ENCODE measurements around the gene JPH3. TPM values are rescaled to one million over a fixed set of nuclear protein-coding genes. Genes with fewer than 3 reads are reported as not detected.

JPH3 gene
- total RNA-seq, 2 experiments from 2014 or later: not detected

GRCh38 chr16:87562201-87562600 is 40.1 kb upstream of the JPH3 start:
- Mint-ChIP-seq H3K36me3 (ENCODE audit: low read depth) (no peaks in the 10 kb centered on the region), H3K9me3 (no peaks in the 10 kb centered on the region), H3K4me3 (no peak overlapping the region), H3K4me1 (ENCODE audit: low read depth) (no peaks in the 10 kb centered on the region), H3K27me3 (peaks cover 14% of the 10 kb centered on the region), H3K27ac (no peak overlapping the region)
- TF ChIP-seq CTCF (IDR thresholded peaks at IDR 0.05): no peak
- intact Hi-C loops (cut with DNase I, micrococcal nuclease): no loop called here
- ChIA-PET CTCF (no interaction called here), POLR2A (no interaction called here)
- Histone ChIP-seq H3K9me3 (ENCODE audit: control insufficient read depth in 1 of 2, insufficient read depth in 1 of 2, low read length in 2 of 2) (peaks cover 0 to 16% of the 10 kb centered on the region in 2 experiments), H3K36me3 (ENCODE audit: insufficient read depth, low read length) (no peaks in the 10 kb centered on the region), H3K27me3 (ENCODE audit: control insufficient read depth in 1 of 2, insufficient read depth in 2 of 2, low read length in 2 of 2) (no peaks in the 10 kb centered on the region), H3K4me3 (ENCODE audit: low read length) (no peak overlapping the region), H3K27ac (ENCODE audit: low read depth in 1 of 2, low read length in 2 of 2) (no peak overlapping the region), H3K4me1 (ENCODE audit: insufficient read depth, low read length) (no peaks in the 10 kb centered on the region)
- DNase-seq: no peak
- ATAC-seq (ENCODE audit: poor library complexity): no peak

GRCh38 chr16:87563022-87563421 is 39.3 kb upstream of the JPH3 start:
- H3K36me3 ChIP-seq (ENCODE audit: insufficient read depth, low read length): no peaks in the 10 kb centered on the region
- DNase-seq (no peak), ATAC-seq (ENCODE audit: poor library complexity) (no peak)
- H3K9me3 Mint-ChIP-seq: no peaks in the 10 kb centered on the region
- TF ChIP-seq CTCF (IDR thresholded peaks at IDR 0.05): no peak
- no peaks in the 10 kb centered on the region for H3K36me3 Mint-ChIP-seq (ENCODE audit: low read depth)
- H3K27ac Mint-ChIP-seq: no peak overlapping the region
- intact Hi-C loops (cut with DNase I, micrococcal nuclease): no loop called here
- CTCF ChIA-PET: no interaction called here
- H3K27me3 Mint-ChIP-seq: peaks cover 12% of the 10 kb centered on the region
- H3K4me3 ChIP-seq (ENCODE audit: low read length): no peak overlapping the region
- H3K27ac ChIP-seq (ENCODE audit: low read depth in 1 of 2, low read length in 2 of 2): no peak overlapping the region
- no peaks in the 10 kb centered on the region for H3K4me1 ChIP-seq (ENCODE audit: insufficient read depth, low read length)
- POLR2A ChIA-PET: no interaction called here
- H3K4me3 Mint-ChIP-seq: no peak overlapping the region
- H3K27me3 ChIP-seq (ENCODE audit: control insufficient read depth in 1 of 2, insufficient read depth in 2 of 2, low read length in 2 of 2): no peaks in the 10 kb centered on the region
- peaks cover 0 to 16% of the 10 kb centered on the region in 2 experiments for H3K9me3 ChIP-seq (ENCODE audit: control insufficient read depth in 1 of 2, insufficient read depth in 1 of 2, low read length in 2 of 2)
- no peaks in the 10 kb centered on the region for H3K4me1 Mint-ChIP-seq (ENCODE audit: low read depth)

- Histone ChIP-seq H3K9me3 (ENCODE audit: control insufficient read depth in 1 of 2, insufficient read depth in 1 of 2, low read length in 2 of 2) (peaks cover 0 to 16% of the 10 kb centered on the region in 2 experiments), H3K27ac (ENCODE audit: low read depth in 1 of 2, low read length in 2 of 2) (no peak overlapping the region), H3K4me3 (ENCODE audit: low read length) (no peak overlapping the region), H3K4me1 (ENCODE audit: insufficient read depth, low read length) (no peaks in the 10 kb centered on the region), H3K27me3 (ENCODE audit: control insufficient read depth in 1 of 2, insufficient read depth in 2 of 2, low read length in 2 of 2) (no peaks in the 10 kb centered on the region), H3K36me3 (ENCODE audit: insufficient read depth, low read length) (no peaks in the 10 kb centered on the region)
- TF ChIP-seq CTCF (IDR thresholded peaks at IDR 0.05): no peak
- CTCF ChIA-PET: no interaction called here
- no peak overlapping the region for H3K4me3 Mint-ChIP-seq
- H3K27ac Mint-ChIP-seq: no peak overlapping the region
- no peaks in the 10 kb centered on the region for H3K9me3 Mint-ChIP-seq
- H3K27me3 Mint-ChIP-seq: peaks cover 5% of the 10 kb centered on the region
- H3K36me3 Mint-ChIP-seq (ENCODE audit: low read depth): no peaks in the 10 kb centered on the region
- intact Hi-C loops (cut with DNase I, micrococcal nuclease): no loop called here
- no peak for DNase-seq
- no peaks in the 10 kb centered on the region for H3K4me1 Mint-ChIP-seq (ENCODE audit: low read depth)
- ATAC-seq (ENCODE audit: poor library complexity): no peak
- POLR2A ChIA-PET: no interaction called here
Measured at GRCh38 chr16:87563714-87564523, 38.4 kb upstream of the JPH3 start.

Measured in CD4-positive, alpha-beta T cell (primary cell).